Immature natural killer cell (primary cell): ENCODE measurements around the gene FSIP1. TPM values are rescaled to one million over a fixed set of nuclear protein-coding genes. Genes with fewer than 3 reads are reported as not detected.
A peak's percentile ranks its signal among the peaks of the same experiment; 100 is the strongest.
"Not testable (repeated sequence)": the region's sequence is repeated elsewhere in the genome, so short reads cannot be mapped to it uniquely, and the experiment has no call there.

Source experiments
- DNase-seq, 3 donors: peaks; one replicate each; pipeline ENCODE4 v3.0.0; 2022; ENCODE audit warnings: mixed read lengths in 1 of 3
- H3K27ac Mint-ChIP-seq, 6 donors: one replicate each; pipeline ENCODE4 v1.8.0; 2020; ENCODE audit warnings: mixed read lengths in 6 of 6, mild to moderate bottlenecking in 5 of 6, inconsistent platforms in 4 of 6, moderate library complexity in 3 of 6
- H3K27me3 Mint-ChIP-seq, 3 donors: one replicate each; pipeline ENCODE4 v1.8.0; 2020 to 2021; ENCODE audit warnings: low read depth in 3 of 3, mild to moderate bottlenecking in 3 of 3, mixed read lengths in 3 of 3, moderate library complexity in 3 of 3, inconsistent platforms in 1 of 3
- H3K36me3 Mint-ChIP-seq, 3 donors: one replicate each; pipeline ENCODE4 v1.8.0; 2020; ENCODE audit warnings: mixed read lengths in 3 of 3, inconsistent platforms in 2 of 3, mild to moderate bottlenecking in 2 of 3
- H3K4me1 Mint-ChIP-seq, 2 donors: one replicate each; pipeline ENCODE4 v1.8.0; 2020; ENCODE audit warnings: inconsistent platforms in 2 of 2, mild to moderate bottlenecking in 2 of 2, mixed read lengths in 2 of 2, moderate library complexity in 1 of 2
- H3K4me3 Mint-ChIP-seq, 5 donors: one replicate each; pipeline ENCODE4 v1.8.0; 2020; ENCODE audit warnings: mild to moderate bottlenecking in 5 of 5, mixed read lengths in 5 of 5, inconsistent platforms in 3 of 5, moderate library complexity in 3 of 5
- H3K9me3 Mint-ChIP-seq, 6 donors: one replicate each; pipeline ENCODE4 v1.8.0; 2020; ENCODE audit warnings: mild to moderate bottlenecking in 6 of 6, mixed read lengths in 6 of 6, inconsistent platforms in 4 of 6, moderate library complexity in 3 of 6
- polyA plus RNA-seq, 3 donors: library from polyadenylated mRNA; unstranded; fragments of 300-500 nt; fragmentation: Illumina TruSeq; gene quantifications; one replicate each; pipeline ENCODE4 v1.2.3, GENCODE V29; 2021

The FSIP1 gene
- polyA plus RNA-seq, result 1 to 10 TPM; 1.3 to 3.0 (median 2.0) TPM

- no peaks in the 10 kb centered on the region for H3K9me3 Mint-ChIP-seq
- peak within 1 kb of the TSS; percentile 82 to 98 (median 96) for H3K4me3 Mint-ChIP-seq
- no peaks in the 10 kb centered on the region for H3K36me3 Mint-ChIP-seq
- peak within 1 kb of the TSS; percentile 75 to 96 (median 90) for H3K27ac Mint-ChIP-seq
- peaks cover 47 to 62% of the 10 kb centered on the region in 2 donors for H3K4me1 Mint-ChIP-seq
- peak; percentile 98 to 99 (median 98) for DNase-seq
- H3K27me3 Mint-ChIP-seq, result peaks cover 6 to 14% (median 9%) of the 10 kb centered on the region in 3 donors
These were observed at the start of gene FSIP1 for GRCh38 chr15:39782441-39783138. Gene FSIP1 (minus strand): TSS chr15:39782841. CDS start chr15:39776524, 6,317 bp downstream.

GRCh38 chr15:39830166-39830565 lies 47.5 kb upstream of the FSIP1 start:
- DNase-seq, result no peak
- H3K36me3 Mint-ChIP-seq, result no peaks in the 10 kb centered on the region
- H3K9me3 Mint-ChIP-seq, result peaks cover 0 to 3% (median 0%) of the 10 kb centered on the region in 6 donors
- H3K4me1 Mint-ChIP-seq, result no peaks in the 10 kb centered on the region
- H3K4me3 Mint-ChIP-seq, result no peak overlapping the region
- H3K27me3 Mint-ChIP-seq, result peaks cover 0 to 13% (median 11%) of the 10 kb centered on the region in 3 donors
- H3K27ac Mint-ChIP-seq, result no peak overlapping the region

GRCh38 chr15:39828374-39828931 lies 45.8 kb upstream of the FSIP1 start:
- H3K27me3 Mint-ChIP-seq, result peaks cover 0 to 13% (median 7%) of the 10 kb centered on the region in 3 donors

GRCh38 chr15:39826975-39827374 lies 44.3 kb upstream of the FSIP1 start:
- H3K4me1 Mint-ChIP-seq, result no peaks in the 10 kb centered on the region
- no peak for DNase-seq
- H3K9me3 Mint-ChIP-seq, result peaks cover 0 to 3% (median 0%) of the 10 kb centered on the region in 6 donors
- no peak overlapping the region for H3K4me3 Mint-ChIP-seq
- H3K36me3 Mint-ChIP-seq, result no peaks in the 10 kb centered on the region
- H3K27ac Mint-ChIP-seq, result no peak overlapping the region
- H3K27me3 Mint-ChIP-seq, result peaks cover 1 to 10% (median 7%) of the 10 kb centered on the region in 3 donors

More at GRCh38 chr15:39828374-39828931, 45.8 kb upstream of the FSIP1 start:
- Mint-ChIP-seq H3K4me1 (no peaks in the 10 kb centered on the region), H3K36me3 (no peaks in the 10 kb centered on the region), H3K4me3 (no peak overlapping the region), H3K9me3 (peaks cover 0 to 3% (median 0%) of the 10 kb centered on the region in 6 donors), H3K27ac (no peak overlapping the region)
- DNase-seq, result no peak

GRCh38 chr15:39823634-39824033 lies 41.0 kb upstream of the FSIP1 start:
- peaks cover 2 to 5% (median 4%) of the 10 kb centered on the region in 3 donors for H3K27me3 Mint-ChIP-seq
- no peak overlapping the region for H3K4me3 Mint-ChIP-seq
- no peaks in the 10 kb centered on the region for H3K9me3 Mint-ChIP-seq
- no peak for DNase-seq
- no peak overlapping the region for H3K27ac Mint-ChIP-seq
- H3K4me1 Mint-ChIP-seq, result no peaks in the 10 kb centered on the region
- no peaks in the 10 kb centered on the region for H3K36me3 Mint-ChIP-seq

GRCh38 chr15:39820050-39820602 lies 37.5 kb upstream of the FSIP1 start:
- H3K36me3 Mint-ChIP-seq, result no peaks in the 10 kb centered on the region
- H3K27ac Mint-ChIP-seq, result no peak overlapping the region
- H3K27me3 Mint-ChIP-seq, result peaks cover 1 to 5% (median 2%) of the 10 kb centered on the region in 3 donors
- no peaks in the 10 kb centered on the region for H3K4me1 Mint-ChIP-seq
- no peak overlapping the region for H3K4me3 Mint-ChIP-seq
- peaks cover 0 to 3% (median 0%) of the 10 kb centered on the region in 6 donors for H3K9me3 Mint-ChIP-seq
- no peak for DNase-seq

GRCh38 chr15:39819533-39819932 lies 36.9 kb upstream of the FSIP1 start:
- Mint-ChIP-seq H3K27me3 (peaks cover 1 to 5% (median 2%) of the 10 kb centered on the region in 3 donors), H3K36me3 (no peaks in the 10 kb centered on the region), H3K27ac (no peak overlapping the region), H3K4me1 (no peaks in the 10 kb centered on the region), H3K4me3 (no peak overlapping the region), H3K9me3 (peaks cover 0 to 3% (median 0%) of the 10 kb centered on the region in 6 donors)
- DNase-seq, result no peak

GRCh38 chr15:39817892-39818291 lies 35.3 kb upstream of the FSIP1 start:
- Mint-ChIP-seq H3K27me3 (peaks cover 0 to 1% (median 0%) of the 10 kb centered on the region in 3 donors), H3K4me3 (no peak overlapping the region), H3K4me1 (no peaks in the 10 kb centered on the region), H3K27ac (no peak overlapping the region), H3K36me3 (no peaks in the 10 kb centered on the region), H3K9me3 (peaks cover 0 to 3% (median 0%) of the 10 kb centered on the region in 6 donors)
- no peak for DNase-seq

GRCh38 chr15:39814489-39814888 lies 31.8 kb upstream of the FSIP1 start:
- no peaks in the 10 kb centered on the region for H3K4me1 Mint-ChIP-seq
- H3K27me3 Mint-ChIP-seq, result peaks cover 1 to 17% (median 2%) of the 10 kb centered on the region in 3 donors
- DNase-seq, result no peak

GRCh38 chr15:39812651-39813050 lies 30.0 kb upstream of the FSIP1 start:
- not testable (repeated sequence) for H3K9me3 Mint-ChIP-seq

More at GRCh38 chr15:39814489-39814888, 31.8 kb upstream of the FSIP1 start:
- no peak overlapping the region for H3K27ac Mint-ChIP-seq
- H3K9me3 Mint-ChIP-seq, result peaks cover 0 to 3% (median 0%) of the 10 kb centered on the region in 6 donors
- H3K36me3 Mint-ChIP-seq, result no peaks in the 10 kb centered on the region
- H3K4me3 Mint-ChIP-seq, result no peak overlapping the region

GRCh38 chr15:39808909-39809308 lies 26.3 kb upstream of the FSIP1 start:
- Mint-ChIP-seq H3K27ac (no peak overlapping the region), H3K36me3 (no peaks in the 10 kb centered on the region), H3K27me3 (peaks cover 3 to 18% (median 5%) of the 10 kb centered on the region in 3 donors), H3K4me1 (no peaks in the 10 kb centered on the region), H3K9me3 (no peaks in the 10 kb centered on the region), H3K4me3 (no peak overlapping the region)
- DNase-seq, result no peak

More at GRCh38 chr15:39812651-39813050, 30.0 kb upstream of the FSIP1 start:
- H3K36me3 Mint-ChIP-seq, H3K4me3 Mint-ChIP-seq, H3K4me1 Mint-ChIP-seq, H3K27ac Mint-ChIP-seq, DNase-seq: not testable (repeated sequence)
- peaks cover 3 to 17% (median 5%) of the 10 kb centered on the region in 3 donors for H3K27me3 Mint-ChIP-seq

GRCh38 chr15:39807791-39808190 lies 25.1 kb upstream of the FSIP1 start:
- no peak overlapping the region for H3K27ac Mint-ChIP-seq
- no peaks in the 10 kb centered on the region for H3K4me1 Mint-ChIP-seq
- DNase-seq, result no peak
- H3K9me3 Mint-ChIP-seq, result no peaks in the 10 kb centered on the region
- no peaks in the 10 kb centered on the region for H3K36me3 Mint-ChIP-seq
- no peak overlapping the region for H3K4me3 Mint-ChIP-seq
- H3K27me3 Mint-ChIP-seq, result peaks cover 5 to 18% (median 9%) of the 10 kb centered on the region in 3 donors

GRCh38 chr15:39804026-39804425 lies 21.4 kb upstream of the FSIP1 start:
- H3K4me3 Mint-ChIP-seq, result no peak overlapping the region
- H3K4me1 Mint-ChIP-seq, result no peaks in the 10 kb centered on the region
- H3K9me3 Mint-ChIP-seq, result no peaks in the 10 kb centered on the region
- no peak for DNase-seq
- H3K36me3 Mint-ChIP-seq, result no peaks in the 10 kb centered on the region
- no peak overlapping the region for H3K27ac Mint-ChIP-seq
- H3K27me3 Mint-ChIP-seq, result peaks cover 2 to 10% (median 5%) of the 10 kb centered on the region in 3 donors

- Mint-ChIP-seq H3K27ac (no peak overlapping the region), H3K27me3 (peaks cover 5 to 8% (median 5%) of the 10 kb centered on the region in 3 donors), H3K9me3 (no peaks in the 10 kb centered on the region)
These were observed 20.4 kb upstream of the FSIP1 start for GRCh38 chr15:39803016-39803415.

More at GRCh38 chr15:39803016-39803415, 20.4 kb upstream of the FSIP1 start:
- Mint-ChIP-seq H3K36me3 (no peaks in the 10 kb centered on the region), H3K4me3 (no peak overlapping the region), H3K4me1 (no peaks in the 10 kb centered on the region)
- DNase-seq, result no peak
